K562 (cell line): ENCODE data around the gene FOCAD.

Source experiments
- ATF3 ChIP-seq, 2 experiments: fragments of 450-650 bp in 1 of 2; sonication (generic) in 1 of 2; formaldehyde crosslinking in 1 of 2; IDR thresholded peaks in 1 of 2; conservative IDR thresholded peaks in 1 of 2; 2 replicates each; pipeline versions ENCODE4 v1.6.1 to v1.8.1; 2016 to 2023; ENCODE audit warnings: mild to moderate bottlenecking in 2 of 2, moderate library complexity in 2 of 2, inconsistent platforms in 1 of 2, missing genetic modification reagents in 1 of 2
- CTCF ChIP-seq, 3 experiments: IDR thresholded peaks in 2 of 3; conservative IDR thresholded peaks in 1 of 3; 2 replicates each; pipeline ENCODE4 v1.5.1; 2011 to 2012; ENCODE audit warnings: low read length in 3 of 3, mild to moderate bottlenecking in 3 of 3, control low read depth in 2 of 3, improper control_type of control experiment in 1 of 3, inconsistent platforms in 1 of 3, low read depth in 1 of 3, mixed read lengths in 1 of 3, moderate library complexity in 1 of 3; ENCODE audit not compliant: insufficient read depth in 2 of 3
- EHMT2 ChIP-seq: fragments of 450-650 bp; IDR thresholded peaks from 2 replicates; pipeline ENCODE4 v1.6.1; 2018; ENCODE audit warnings: antibody characterized with exemption
- EZH2 ChIP-seq: IDR thresholded peaks from 2 replicates; pipeline ENCODE4 v1.6.1; 2012; ENCODE audit warnings: low read depth, mild to moderate bottlenecking, inconsistent platforms, low read length, borderline replicate concordance
- FOXP1 ChIP-seq: sonication (generic); formaldehyde crosslinking; IDR thresholded peaks from 2 replicates; pipeline ENCODE4 v1.8.0; 2022; ENCODE audit warnings: mild to moderate bottlenecking, missing genetic modification reagents
- HINFP ChIP-seq: fragments of 450-650 bp; conservative IDR thresholded peaks from 2 replicates; pipeline ENCODE4 v1.6.1; 2016; ENCODE audit warnings: missing genetic modification characterization, low read depth, mild to moderate bottlenecking, control low read depth, missing compliant biosample characterization
- KDM1A ChIP-seq, 2 experiments: fragments of 450-650 bp; IDR thresholded peaks; 2 replicates each; pipeline ENCODE4 v1.6.1; 2016; ENCODE audit warnings: mild to moderate bottlenecking in 2 of 2
- KDM4B ChIP-seq, 2 experiments: fragments of 450-650 bp in 1 of 2; sonication (generic) in 1 of 2; IDR thresholded peaks; 2 replicates each; pipeline ENCODE4 v1.6.1; 2016 to 2017; ENCODE audit warnings: borderline replicate concordance in 2 of 2, antibody characterized with exemption in 1 of 2, low read depth in 1 of 2, mild to moderate bottlenecking in 1 of 2
- MAX ChIP-seq: sonication (generic); formaldehyde crosslinking; IDR thresholded peaks from 2 replicates; pipeline ENCODE4 v1.9.0; 2022; ENCODE audit warnings: mild to moderate bottlenecking, missing genetic modification reagents
- POLR2A ChIP-seq: fragments of 450-650 bp; conservative IDR thresholded peaks from 2 replicates; pipeline ENCODE4 v1.6.1; 2016
- ZEB2 ChIP-seq: fragments of 450-650 bp; IDR thresholded peaks from 2 replicates; pipeline ENCODE4 v1.6.1; 2016
- ZNF232 ChIP-seq: sonication (generic); formaldehyde crosslinking; IDR thresholded peaks from 2 replicates; pipeline ENCODE4 v1.8.0; 2022; ENCODE audit warnings: mild to moderate bottlenecking, missing genetic modification reagents
- TF ChIP-seq, protein P1 (sequence below), 2 experiments: fragments of 450-650 bp; formaldehyde crosslinking in 1 of 2; IDR thresholded peaks; 2 replicates each; pipeline versions ENCODE4 v1.4.0 to v1.6.1; 2014 to 2020; ENCODE audit warnings: mild to moderate bottlenecking in 2 of 2, borderline replicate concordance in 1 of 2, low read depth in 1 of 2

DNA sequence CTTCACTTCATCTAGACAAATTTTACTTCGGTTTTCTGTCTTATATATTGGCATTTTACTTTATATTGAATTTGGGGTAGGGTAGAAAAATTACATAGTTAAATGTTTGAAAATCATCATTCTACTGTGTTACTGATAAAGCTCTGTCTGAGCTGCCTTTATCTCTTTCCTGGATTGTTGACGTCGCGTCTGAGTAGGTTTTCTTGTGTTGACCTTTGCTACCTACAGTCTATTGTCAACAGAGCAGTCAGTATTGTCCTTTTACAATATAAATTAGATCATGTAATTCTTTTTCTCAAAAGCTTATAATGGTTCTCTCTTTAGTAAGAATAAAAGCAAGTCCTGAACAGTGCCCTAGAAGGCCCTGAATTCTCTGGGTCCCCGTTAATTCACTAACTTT, 219.2 kb downstream of the FOCAD start:
- TF ChIP-seq EHMT2, result no peak
- TF ChIP-seq CTCF (IDR thresholded peaks at IDR 0.05 in 2 of 3, conservative IDR thresholded peaks at IDR 0.05 in 1 of 3; ENCODE audit: insufficient read depth in 2 of 3, low read depth in 1 of 3, low read length in 3 of 3), result no peak
- TF ChIP-seq KDM1A (IDR thresholded peaks at IDR 0.05), result no peak
- TF ChIP-seq KDM4B (IDR thresholded peaks at IDR 0.05; ENCODE audit: borderline replicate concordance in 2 of 2, low read depth in 1 of 2), result no peak
- TF ChIP-seq ZEB2, result no peak
- TF ChIP-seq FOXP1 (CRISPR knock-in tag), result no peak
- no peak for TF ChIP-seq HINFP (tag)
- TF ChIP-seq MAX (CRISPR knock-in tag), result no peak
- TF ChIP-seq, protein P1, sequence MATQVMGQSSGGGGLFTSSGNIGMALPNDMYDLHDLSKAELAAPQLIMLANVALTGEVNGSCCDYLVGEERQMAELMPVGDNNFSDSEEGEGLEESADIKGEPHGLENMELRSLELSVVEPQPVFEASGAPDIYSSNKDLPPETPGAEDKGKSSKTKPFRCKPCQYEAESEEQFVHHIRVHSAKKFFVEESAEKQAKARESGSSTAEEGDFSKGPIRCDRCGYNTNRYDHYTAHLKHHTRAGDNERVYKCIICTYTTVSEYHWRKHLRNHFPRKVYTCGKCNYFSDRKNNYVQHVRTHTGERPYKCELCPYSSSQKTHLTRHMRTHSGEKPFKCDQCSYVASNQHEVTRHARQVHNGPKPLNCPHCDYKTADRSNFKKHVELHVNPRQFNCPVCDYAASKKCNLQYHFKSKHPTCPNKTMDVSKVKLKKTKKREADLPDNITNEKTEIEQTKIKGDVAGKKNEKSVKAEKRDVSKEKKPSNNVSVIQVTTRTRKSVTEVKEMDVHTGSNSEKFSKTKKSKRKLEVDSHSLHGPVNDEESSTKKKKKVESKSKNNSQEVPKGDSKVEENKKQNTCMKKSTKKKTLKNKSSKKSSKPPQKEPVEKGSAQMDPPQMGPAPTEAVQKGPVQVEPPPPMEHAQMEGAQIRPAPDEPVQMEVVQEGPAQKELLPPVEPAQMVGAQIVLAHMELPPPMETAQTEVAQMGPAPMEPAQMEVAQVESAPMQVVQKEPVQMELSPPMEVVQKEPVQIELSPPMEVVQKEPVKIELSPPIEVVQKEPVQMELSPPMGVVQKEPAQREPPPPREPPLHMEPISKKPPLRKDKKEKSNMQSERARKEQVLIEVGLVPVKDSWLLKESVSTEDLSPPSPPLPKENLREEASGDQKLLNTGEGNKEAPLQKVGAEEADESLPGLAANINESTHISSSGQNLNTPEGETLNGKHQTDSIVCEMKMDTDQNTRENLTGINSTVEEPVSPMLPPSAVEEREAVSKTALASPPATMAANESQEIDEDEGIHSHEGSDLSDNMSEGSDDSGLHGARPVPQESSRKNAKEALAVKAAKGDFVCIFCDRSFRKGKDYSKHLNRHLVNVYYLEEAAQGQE (IDR thresholded peaks at IDR 0.05; ENCODE audit: borderline replicate concordance), result no peak
- TF ChIP-seq, protein P1 (CRISPR knock-in tag; IDR thresholded peaks at IDR 0.05; ENCODE audit: low read depth), result no peak
- no peak for TF ChIP-seq ZNF232 (CRISPR knock-in tag)
- no peak for TF ChIP-seq POLR2A
- no peak for TF ChIP-seq ATF3 (IDR thresholded peaks at IDR 0.05)
- no peak for TF ChIP-seq ATF3 (CRISPR knock-in tag; conservative IDR thresholded peaks at IDR 0.05)
- no peak for TF ChIP-seq EZH2
